Muscle of leg (tissue), 11 donors: ENCODE results near the gene KLHL30. TPM values are rescaled to one million over a fixed set of nuclear protein-coding genes. Genes with fewer than 3 reads are reported as not detected.

ENCODE experiments used
- DNase-seq: peaks from one replicate; pipeline ENCODE4 v3.0.0; 2013
- H3K27ac ChIP-seq: one replicate; pipeline ENCODE4 v1.5.1; 2013; ENCODE audit warnings: mild to moderate bottlenecking, low read length, control low read depth
- H3K27me3 ChIP-seq: one replicate; pipeline ENCODE4 v1.6.1; 2013; ENCODE audit warnings: low read length; ENCODE audit not compliant: control insufficient read depth, insufficient read depth
- H3K36me3 ChIP-seq: one replicate; pipeline ENCODE4 v1.6.1; 2013; ENCODE audit warnings: low read length; ENCODE audit not compliant: control insufficient read depth, insufficient read depth
- H3K4me1 ChIP-seq: one replicate; pipeline ENCODE4 v1.6.1; 2013; ENCODE audit warnings: low read length; ENCODE audit not compliant: control insufficient read depth, insufficient read depth
- H3K4me3 ChIP-seq: one replicate; pipeline ENCODE4 v1.5.1; 2013; ENCODE audit warnings: low read length, control low read depth
- H3K9me3 ChIP-seq: replicated peaks from 2 replicates; pipeline ENCODE4 v1.6.1; 2013; ENCODE audit warnings: low read depth, low read length; ENCODE audit not compliant: control insufficient read depth
- whole genome bisulfite sequencing: methylation state at CpG from one replicate; pipeline ENCODE4 v1.1.5; 2013; ENCODE audit warnings: missing lambda C conversion rate; ENCODE audit not compliant: insufficient coverage; 5-methylcytosine and 5-hydroxymethylcytosine counted together
- polyA plus RNA-seq, 8 donors: library from polyadenylated mRNA; unstranded; fragments of 120-200 nt; gene quantifications; one replicate each; pipeline versions ENCODE4 v1.2.1 to v1.2.3, GENCODE V29; 2013; ENCODE audit warnings: inconsistent platforms in 1 of 8, low replicate concordance in 1 of 8; ENCODE audit not compliant: insufficient read length in 8 of 8, insufficient read depth in 1 of 8
- total RNA-seq: library from RNA; stranded (reverse); fragments of 120-200 nt; gene quantifications from one replicate; pipeline ENCODE4 v1.2.4, GENCODE V29; 2013

KLHL30 gene
- total and polyA plus RNA-seq, 9 donors: 9.9 to 18.4 (median 13.9) TPM

- no peak for DNase-seq
- H3K9me3 ChIP-seq: no peaks in the 10 kb centered on the region
- WGBS: 3% methylated on average over 88 of the region's 95 CpGs
- H3K4me3 ChIP-seq: no peak overlapping the region
- peaks cover 34% of the 10 kb centered on the region for H3K4me1 ChIP-seq
- peaks cover 41% of the 10 kb centered on the region for H3K27me3 ChIP-seq
- peaks cover 22% of the 10 kb centered on the region for H3K36me3 ChIP-seq
- H3K27ac ChIP-seq: no peak overlapping the region
These were observed 25.2 kb downstream of the KLHL30 start for GRCh38 chr2:238163481-238164198.

- Histone ChIP-seq H3K27me3 (peaks cover 33% of the 10 kb centered on the region), H3K4me3 (no peak overlapping the region), H3K4me1 (peaks cover 26% of the 10 kb centered on the region), H3K27ac (no peak overlapping the region), H3K36me3 (peaks cover 31% of the 10 kb centered on the region), H3K9me3 (no peaks in the 10 kb centered on the region)
- no peak for DNase-seq
- 94% methylated on average over 5 of the region's 8 CpGs for WGBS
These were observed 26.4 kb downstream of the KLHL30 start for GRCh38 chr2:238164906-238165287.

GRCh38 chr2:238165288-238165921 lies 26.9 kb downstream of the KLHL30 start:
- H3K27ac ChIP-seq: no peak overlapping the region
- H3K36me3 ChIP-seq: peaks cover 35% of the 10 kb centered on the region
- no peak overlapping the region for H3K4me3 ChIP-seq
- WGBS: 88% methylated on average over 8 of the region's 12 CpGs
- peaks cover 23% of the 10 kb centered on the region for H3K4me1 ChIP-seq
- peaks cover 28% of the 10 kb centered on the region for H3K27me3 ChIP-seq
- no peak for DNase-seq
- H3K9me3 ChIP-seq: no peaks in the 10 kb centered on the region

- Histone ChIP-seq H3K4me1 (peaks cover 14% of the 10 kb centered on the region), H3K9me3 (no peaks in the 10 kb centered on the region), H3K27ac (no peak overlapping the region), H3K36me3 (peaks cover 42% of the 10 kb centered on the region), H3K4me3 (no peak overlapping the region), H3K27me3 (peaks cover 23% of the 10 kb centered on the region)
- no peak for DNase-seq
- 71% methylated on average over 19 of the region's 24 CpGs for WGBS
These were observed 28.2 kb downstream of the KLHL30 start for GRCh38 chr2:238166391-238167343.

- H3K4me1 ChIP-seq: peaks cover 14% of the 10 kb centered on the region
- peaks cover 48% of the 10 kb centered on the region for H3K36me3 ChIP-seq
- H3K9me3 ChIP-seq: no peaks in the 10 kb centered on the region
- peaks cover 20% of the 10 kb centered on the region for H3K27me3 ChIP-seq
- no peak overlapping the region for H3K4me3 ChIP-seq
- H3K27ac ChIP-seq: no peak overlapping the region
- 70% methylated on average over 6 of the region's 7 CpGs for WGBS
- DNase-seq: no peak
These were observed 28.9 kb downstream of the KLHL30 start for GRCh38 chr2:238167344-238167715.

- Histone ChIP-seq H3K4me1 (peaks cover 12% of the 10 kb centered on the region), H3K27me3 (peaks cover 15% of the 10 kb centered on the region), H3K36me3 (peaks cover 53% of the 10 kb centered on the region), H3K9me3 (no peaks in the 10 kb centered on the region), H3K27ac (no peak overlapping the region), H3K4me3 (no peak overlapping the region)
- DNase-seq: no peak
- WGBS: 81% methylated on average over 4 of the region's 8 CpGs
These were observed 29.3 kb downstream of the KLHL30 start for GRCh38 chr2:238167761-238168160.

- peaks cover 6% of the 10 kb centered on the region for H3K4me1 ChIP-seq
- H3K4me3 ChIP-seq: no peak overlapping the region
- 87% methylated on average over 6 of the region's 13 CpGs for WGBS
- no peak overlapping the region for H3K27ac ChIP-seq
- H3K36me3 ChIP-seq: peaks cover 59% of the 10 kb centered on the region
- no peak for DNase-seq
- H3K27me3 ChIP-seq: peaks cover 9% of the 10 kb centered on the region
- no peaks in the 10 kb centered on the region for H3K9me3 ChIP-seq
These were observed 30.0 kb downstream of the KLHL30 start for GRCh38 chr2:238168196-238169047.

GRCh38 chr2:238169048-238169707 lies 30.7 kb downstream of the KLHL30 start:
- Histone ChIP-seq H3K27me3 (peaks cover 7% of the 10 kb centered on the region), H3K36me3 (peaks cover 67% of the 10 kb centered on the region), H3K4me1 (peaks cover 4% of the 10 kb centered on the region), H3K9me3 (no peaks in the 10 kb centered on the region), H3K4me3 (no peak overlapping the region), H3K27ac (no peak overlapping the region)
- 40% methylated on average over 1 of the region's 6 CpGs for WGBS
- no peak for DNase-seq

- peaks cover 2% of the 10 kb centered on the region for H3K4me1 ChIP-seq
- H3K4me3 ChIP-seq: no peak overlapping the region
- whole genome bisulfite sequencing: 39% methylated on average over 3 of the region's 5 CpGs
- no peak overlapping the region for H3K27ac ChIP-seq
- H3K9me3 ChIP-seq: no peaks in the 10 kb centered on the region
- H3K36me3 ChIP-seq: peaks cover 73% of the 10 kb centered on the region
- peak; percentile 29 for DNase-seq
- peaks cover 4% of the 10 kb centered on the region for H3K27me3 ChIP-seq
These were observed 31.3 kb downstream of the KLHL30 start for GRCh38 chr2:238169708-238170251.
